ENCODE measurements around the gene PDXK. TPM values are rescaled to one million over a fixed set of nuclear protein-coding genes. Genes with fewer than 3 reads are reported as not detected.
A peak's percentile ranks its signal among the peaks of the same experiment; 100 is the strongest.

PDXK gene
- total and polyA plus RNA-seq, 2 of the 13 experiments (the other 11 are each of a cell fraction or from before 2014, with no cell fraction given), result 114 to 184 TPM

- TF ChIP-seq ZNF770 (CRISPR knock-in tag; IDR thresholded peaks at IDR 0.05), result no peak
- TF ChIP-seq NR2C2 (CRISPR knock-in tag; IDR thresholded peaks at IDR 0.05; ENCODE audit: borderline replicate concordance), result no peak
- no peak for TF ChIP-seq SRSF9 (IDR thresholded peaks at IDR 0.05; ENCODE audit: borderline replicate concordance, insufficient read depth, low read depth, low read length, poor library complexity, severe bottlenecking)
- no peak for TF ChIP-seq CSRNP1 (CRISPR knock-in tag; IDR thresholded peaks at IDR 0.05)
- no peak for TF ChIP-seq ARNT (IDR thresholded peaks at IDR 0.05)
- peak; percentile 43; the same call in 1 of the 2 replicates for TF ChIP-seq ZNF333 (CRISPR knock-in tag; IDR thresholded peaks at IDR 0.05; ENCODE audit: borderline replicate concordance)
- TF ChIP-seq ZNF547 (CRISPR knock-in tag; IDR thresholded peaks at IDR 0.05), result no peak
- no peak for TF ChIP-seq HNF4G (IDR thresholded peaks at IDR 0.05; ENCODE audit: borderline replicate concordance, low read depth, low read length)
- TF ChIP-seq HNF4G (CRISPR knock-in tag; IDR thresholded peaks at IDR 0.05; ENCODE audit: borderline replicate concordance, low read depth), result no peak; the same call in 1 of the 2 replicates
- TF ChIP-seq IKZF5 (CRISPR knock-in tag; IDR thresholded peaks at IDR 0.05), result 0 out of 2 replicates have a peak, but pooled peaks have one; percentile 23
- no peak for TF ChIP-seq HMG20A (CRISPR knock-in tag; IDR thresholded peaks at IDR 0.05; ENCODE audit: borderline replicate concordance)
- no peak for TF ChIP-seq SMARCE1 (IDR thresholded peaks at IDR 0.05; ENCODE audit: borderline replicate concordance)
- TF ChIP-seq RAD21 (CRISPR knock-in tag; IDR thresholded peaks at IDR 0.05), result peak; percentile 97
- no peak for TF ChIP-seq CERS6 (CRISPR knock-in tag; IDR thresholded peaks at IDR 0.05)
- TF ChIP-seq TERF1 (CRISPR knock-in tag; IDR thresholded peaks at IDR 0.05), result no peak
- TF ChIP-seq ZBTB7A (CRISPR knock-in tag; IDR thresholded peaks at IDR 0.05), result peak; percentile 57; the same call in 1 of the 2 replicates
Observed at GRCh38 chr21:43810505-43811261, 91.8 kb downstream of the PDXK start (continued).

Data from HepG2 (cell line).